A673 (cell line): ENCODE measurements around the gene MEGF6. TPM values are rescaled to one million over a fixed set of nuclear protein-coding genes. Genes with fewer than 3 reads are reported as not detected.
"Not testable (repeated sequence)": the region's sequence is repeated elsewhere in the genome, so short reads cannot be mapped to it uniquely, and the experiment has no call there.

ENCODE experiments used
- BruUV-seq: library from RNA; stranded (reverse); fragments of 400-500 nt; replicated peaks from 2 replicates; lab custom pipeline; 2021; lab: Mats Ljungman, UMichigan
- CTCF ChIA-PET: fragments of 300-600 bp; sonication (Branson Sonifier 250); formaldehyde crosslinking; loops from one replicate; lab custom pipeline; 2022; ENCODE audit warnings: antibody characterized with exemption; lab: Charles Lee
- POLR2A ChIA-PET: fragments of 300-600 bp; sonication (Branson Sonifier 250); formaldehyde crosslinking; loops from one replicate; lab custom pipeline; 2022; ENCODE audit warnings: antibody characterized with exemption; ENCODE audit not compliant: low non-redundant PET; lab: Charles Lee
- DNase-seq: peaks from one replicate; pipeline ENCODE4 v3.0.0-alpha.2; 2015; ENCODE audit warnings: low spot score
- H3K27ac ChIP-seq: fragments of 200-600 bp; sonication (generic); 2 replicates; pipeline ENCODE4 v1.5.1; 2016; ENCODE audit warnings: mixed run types, low read depth, mild to moderate bottlenecking, mixed read lengths, antibody characterized with exemption, low read length; ENCODE audit not compliant: poor library complexity, severe bottlenecking
- H3K27me3 ChIP-seq: fragments of 200-600 bp; sonication (generic); replicated peaks from 2 replicates; pipeline ENCODE4 v1.6.1; 2017; ENCODE audit warnings: mixed run types, low read depth, mild to moderate bottlenecking, mixed read lengths, antibody characterized with exemption, low read length; ENCODE audit not compliant: insufficient read depth, poor library complexity
- H3K36me3 ChIP-seq: fragments of 200-600 bp; sonication (generic); 2 replicates; pipeline ENCODE4 v1.6.1; 2016; ENCODE audit warnings: mixed run types, mild to moderate bottlenecking, mixed read lengths, antibody characterized with exemption, low read length; ENCODE audit not compliant: insufficient read depth, poor library complexity, severe bottlenecking
- H3K4me1 ChIP-seq: fragments of 200-600 bp; sonication (generic); 2 replicates; pipeline ENCODE4 v1.6.1; 2017; ENCODE audit warnings: mixed run types, mild to moderate bottlenecking, mixed read lengths, antibody characterized with exemption, low read length; ENCODE audit not compliant: insufficient read depth, poor library complexity, severe bottlenecking
- H3K4me3 ChIP-seq: fragments of 200-600 bp; sonication (generic); 2 replicates; pipeline ENCODE4 v1.5.1; 2016; ENCODE audit warnings: low read depth, mixed run types, mild to moderate bottlenecking, mixed read lengths, low read length; ENCODE audit not compliant: poor library complexity, severe bottlenecking
- H3K9me3 ChIP-seq: fragments of 200-600 bp; sonication (generic); 2 replicates; pipeline ENCODE4 v1.6.1; 2016; ENCODE audit warnings: mixed run types, low read depth, mild to moderate bottlenecking, mixed read lengths, antibody characterized with exemption, low read length; ENCODE audit not compliant: poor library complexity, severe bottlenecking
- EZH2 ChIP-seq: fragments of 200-600 bp; sonication (generic); IDR thresholded peaks from 2 replicates; pipeline ENCODE4 v1.6.1; 2017; ENCODE audit warnings: borderline replicate concordance, low read depth, mild to moderate bottlenecking, mixed read lengths, antibody characterized with exemption, low read length; ENCODE audit not compliant: poor library complexity, severe bottlenecking
- intact Hi-C: fragments of 100-400 bp; cut with micrococcal nuclease; formaldehyde crosslinking; loops from one replicate; pipeline ENCODE4 v1.10.0; 2022; ENCODE audit not compliant: unreplicated experiment
- total RNA-seq: library from RNA; stranded (reverse); gene quantifications from 2 replicates; pipeline ENCODE4 v1.2.3, GENCODE V29; 2021
- TF ChIP-seq, protein P1 (sequence below): fragments of 300-800, 200-600 bp; sonication (generic); conservative IDR thresholded peaks from 2 replicates; pipeline ENCODE4 v1.5.1; 2017; ENCODE audit warnings: low read depth, mild to moderate bottlenecking, antibody characterized with exemption, low read length, moderate library complexity, mixed read lengths

MEGF6 gene
- total RNA-seq, 1 experiment from 2014 or later: 2.8 TPM

DNA sequence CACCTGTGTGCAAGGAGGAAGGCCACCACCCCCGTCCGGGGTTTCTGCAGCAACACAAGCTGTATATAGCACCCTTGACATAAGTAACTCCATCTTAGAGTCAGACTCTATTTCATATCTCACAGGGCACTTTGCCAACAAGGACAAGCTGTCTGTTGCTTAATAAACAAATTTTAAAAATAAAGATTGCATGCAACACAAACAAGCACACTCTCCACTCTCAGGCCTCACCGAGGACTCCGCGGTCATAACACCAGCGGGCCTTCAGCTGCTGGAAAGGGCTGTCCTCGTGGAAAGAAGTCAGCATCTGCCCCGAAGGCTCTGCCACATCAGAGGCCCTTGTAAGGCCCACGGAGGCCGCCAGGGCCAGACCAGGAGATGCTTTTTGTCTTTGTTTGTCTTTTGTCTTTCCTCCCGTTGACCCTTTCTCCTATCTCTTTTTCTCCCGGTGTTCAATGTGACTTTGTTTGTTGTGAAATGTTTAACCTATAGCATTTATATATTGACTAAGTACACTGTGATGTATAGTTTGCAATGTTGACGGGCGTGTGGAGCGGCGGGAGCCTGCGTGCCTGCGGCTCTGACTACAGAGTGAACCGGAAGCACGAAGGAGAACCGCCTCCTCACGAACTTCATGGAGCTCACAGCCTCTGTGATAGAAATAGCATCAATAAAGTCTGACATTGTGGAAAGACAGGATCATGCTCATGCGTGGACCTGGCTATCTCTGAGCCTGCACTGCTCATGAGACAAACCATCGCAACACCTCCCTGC is 24.1 kb downstream of the MEGF6 start:
- DNase-seq: no peak
- no TSS peak for BruUV-seq
- ChIA-PET CTCF (no interaction called here), POLR2A (no interaction called here)
- H3K9me3 ChIP-seq: peaks cover 6% of the 10 kb centered on the region
- no peaks in the 10 kb centered on the region for H3K27me3 ChIP-seq
- no peaks in the 10 kb centered on the region for H3K36me3 ChIP-seq
- no peaks in the 10 kb centered on the region for H3K4me1 ChIP-seq
- intact Hi-C loops: no loop called here
- no peak for TF ChIP-seq EZH2
- TF ChIP-seq, protein P1, sequence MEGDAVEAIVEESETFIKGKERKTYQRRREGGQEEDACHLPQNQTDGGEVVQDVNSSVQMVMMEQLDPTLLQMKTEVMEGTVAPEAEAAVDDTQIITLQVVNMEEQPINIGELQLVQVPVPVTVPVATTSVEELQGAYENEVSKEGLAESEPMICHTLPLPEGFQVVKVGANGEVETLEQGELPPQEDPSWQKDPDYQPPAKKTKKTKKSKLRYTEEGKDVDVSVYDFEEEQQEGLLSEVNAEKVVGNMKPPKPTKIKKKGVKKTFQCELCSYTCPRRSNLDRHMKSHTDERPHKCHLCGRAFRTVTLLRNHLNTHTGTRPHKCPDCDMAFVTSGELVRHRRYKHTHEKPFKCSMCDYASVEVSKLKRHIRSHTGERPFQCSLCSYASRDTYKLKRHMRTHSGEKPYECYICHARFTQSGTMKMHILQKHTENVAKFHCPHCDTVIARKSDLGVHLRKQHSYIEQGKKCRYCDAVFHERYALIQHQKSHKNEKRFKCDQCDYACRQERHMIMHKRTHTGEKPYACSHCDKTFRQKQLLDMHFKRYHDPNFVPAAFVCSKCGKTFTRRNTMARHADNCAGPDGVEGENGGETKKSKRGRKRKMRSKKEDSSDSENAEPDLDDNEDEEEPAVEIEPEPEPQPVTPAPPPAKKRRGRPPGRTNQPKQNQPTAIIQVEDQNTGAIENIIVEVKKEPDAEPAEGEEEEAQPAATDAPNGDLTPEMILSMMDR: no peak
- no peak overlapping the region for H3K4me3 ChIP-seq
- no peak overlapping the region for H3K27ac ChIP-seq

DNA sequence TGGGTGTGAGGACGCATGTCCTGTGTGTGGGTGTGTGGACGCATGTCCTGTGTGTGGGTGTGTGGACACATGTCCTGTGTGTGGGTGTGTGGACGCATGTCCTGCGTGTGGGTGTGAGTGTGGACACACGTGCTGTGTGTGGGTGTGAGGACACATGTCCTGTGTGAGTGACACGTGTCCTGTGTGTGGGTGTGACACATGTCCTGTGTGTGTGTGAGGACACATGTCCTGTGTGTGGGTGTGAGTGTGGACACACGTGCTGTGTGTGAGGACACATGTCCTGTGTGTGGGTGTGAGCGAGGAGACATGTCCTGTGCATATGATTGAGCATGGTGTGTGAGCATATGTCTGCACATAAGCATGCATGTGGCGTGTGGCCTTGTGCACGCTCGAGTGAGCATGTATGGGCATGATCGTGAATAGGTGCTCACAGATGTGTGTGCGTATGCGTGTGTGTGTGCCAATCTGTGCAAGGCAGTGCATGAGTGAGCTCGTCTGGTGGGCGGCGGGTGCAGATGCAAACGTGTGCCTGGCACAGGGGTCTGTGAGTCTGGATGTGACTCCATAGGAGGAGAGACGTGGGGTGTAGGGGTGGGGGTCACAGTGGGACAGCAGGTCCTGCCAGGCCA is 25.3 kb downstream of the MEGF6 start:
- intact Hi-C loops: no loop called here
- Histone ChIP-seq H3K9me3 (peaks cover 6% of the 10 kb centered on the region), H3K4me1 (no peaks in the 10 kb centered on the region), H3K27ac (no peak overlapping the region), H3K4me3 (no peak overlapping the region), H3K36me3 (no peaks in the 10 kb centered on the region), H3K27me3 (no peaks in the 10 kb centered on the region)
- TF ChIP-seq EZH2: no peak
- TF ChIP-seq, protein P1: no peak
- DNase-seq: no peak
- ChIA-PET POLR2A (no interaction called here), CTCF (no interaction called here)
- BruUV-seq: no TSS peak

- H3K36me3 ChIP-seq, H3K27ac ChIP-seq, BruUV-seq, H3K27me3 ChIP-seq, H3K4me3 ChIP-seq, intact Hi-C loops, DNase-seq, POLR2A ChIA-PET, CTCF ChIA-PET, H3K4me1 ChIP-seq, H3K9me3 ChIP-seq: not testable (repeated sequence)
Measured at GRCh38 chr1:3585353-3585868, 25.9 kb downstream of the MEGF6 start.
